Upper lobe of left lung (tissue), 4 donors: ENCODE measurements around the gene ADRA1B.

Source experiments
- CTCF ChIP-seq, 6 experiments: fragments of 450-650 bp in 4 of 6; fragments of 200-600 bp in 2 of 6; sonication (generic) in 2 of 6; IDR thresholded peaks; one replicate each; pipeline ENCODE4 v1.5.1; 2016 to 2019; ENCODE audit warnings: antibody characterized with exemption in 6 of 6
- EP300 ChIP-seq, 4 donors: sonication (generic); formaldehyde crosslinking; IDR thresholded peaks; one replicate each; pipeline ENCODE4 v1.5.1; 2017; ENCODE audit warnings: antibody characterized with exemption in 4 of 4, control low read depth in 2 of 4
- POLR2A ChIP-seq, 4 donors: fragments of 450-650 bp; IDR thresholded peaks; one replicate each; pipeline ENCODE4 v1.5.1; 2016 to 2017; ENCODE audit warnings: antibody characterized with exemption in 4 of 4, mild to moderate bottlenecking in 2 of 4
- POLR2AphosphoS5 ChIP-seq, 2 donors: sonication (generic); formaldehyde crosslinking; IDR thresholded peaks; one replicate each; pipeline ENCODE4 v1.5.1; 2017; ENCODE audit warnings: antibody characterized with exemption in 2 of 2

- no peak for TF ChIP-seq CTCF (IDR thresholded peaks at IDR 0.05)
- no peak for TF ChIP-seq EP300 (IDR thresholded peaks at IDR 0.05)
- no peak for TF ChIP-seq POLR2AphosphoS5 (IDR thresholded peaks at IDR 0.05)
- no peak for TF ChIP-seq POLR2A (IDR thresholded peaks at IDR 0.05)
Observed at GRCh38 chr5:160018945-160019625, 102.8 kb downstream of the ADRA1B start.
